Mucosa of gallbladder (tissue), 1 donor: Measurements from ENCODE around the gene FBXL5. TPM values are rescaled to one million over a fixed set of nuclear protein-coding genes. Genes with fewer than 3 reads are reported as not detected.
"Not testable (repeated sequence)": the region's sequence is repeated elsewhere in the genome, so short reads cannot be mapped to it uniquely, and the experiment has no call there.

Experiments used
- DNase-seq: peaks from one replicate; pipeline ENCODE4 v3.0.0-alpha.2; 2020; ENCODE audit warnings: low spot score
- total RNA-seq: library from RNA; stranded (reverse); gene quantifications from one replicate; pipeline ENCODE4 v1.2.1, GENCODE V29; 2021
- donor health status: DM: no; HTN: no; CAD: no.

Gene FBXL5
- total RNA-seq, 1 donor from 2014 or later: 93.5 TPM

DNA sequence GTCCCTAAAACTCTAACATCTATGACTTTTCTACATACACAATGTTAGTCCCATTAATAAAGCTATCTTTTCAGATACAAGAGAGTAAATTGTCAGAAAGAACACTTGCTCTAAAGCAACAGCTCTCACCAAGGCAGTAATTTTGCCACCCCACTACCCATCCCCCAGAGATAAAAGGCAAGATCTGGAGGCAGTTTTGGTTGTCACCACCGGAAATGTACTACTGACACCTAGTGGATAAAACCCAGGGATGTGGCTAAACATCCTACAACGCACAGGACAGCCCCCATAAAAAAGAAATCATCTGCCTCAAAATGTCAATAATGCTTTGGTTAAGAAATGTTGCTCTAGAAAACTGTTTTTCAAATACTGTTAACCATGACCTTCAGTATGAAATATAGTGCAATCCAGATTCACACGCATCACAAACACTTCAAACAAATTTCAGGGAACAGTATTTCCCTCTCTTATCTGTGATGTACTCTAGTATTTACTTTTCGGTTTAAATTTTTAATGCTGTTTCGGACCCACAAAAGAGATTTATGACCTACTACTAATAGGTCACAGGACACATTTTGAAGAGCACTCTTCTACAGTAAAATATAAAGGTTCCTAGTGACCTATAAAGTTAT lies 5.1 kb downstream of the FBXL5 start:
- peak; percentile 34 for DNase-seq

DNA sequence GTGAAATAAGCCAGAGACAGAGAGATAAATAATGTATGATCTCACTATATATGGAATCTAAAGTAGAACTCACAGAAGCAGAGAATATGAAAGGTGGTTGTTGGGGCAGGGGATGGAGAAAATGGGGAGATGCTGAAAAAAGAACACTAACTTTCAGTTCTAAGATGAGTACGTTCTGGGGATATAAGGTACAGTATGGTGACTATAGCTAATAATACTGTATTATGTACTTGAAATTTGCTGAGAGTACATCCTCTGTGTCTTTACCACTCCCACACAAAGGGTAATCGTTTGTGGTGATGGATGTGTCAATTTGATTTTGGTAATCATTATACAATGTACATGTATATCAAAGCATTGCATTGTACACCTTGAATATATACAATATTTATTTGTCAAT lies 6.6 kb downstream of the FBXL5 start:
- DNase-seq: no peak

DNA sequence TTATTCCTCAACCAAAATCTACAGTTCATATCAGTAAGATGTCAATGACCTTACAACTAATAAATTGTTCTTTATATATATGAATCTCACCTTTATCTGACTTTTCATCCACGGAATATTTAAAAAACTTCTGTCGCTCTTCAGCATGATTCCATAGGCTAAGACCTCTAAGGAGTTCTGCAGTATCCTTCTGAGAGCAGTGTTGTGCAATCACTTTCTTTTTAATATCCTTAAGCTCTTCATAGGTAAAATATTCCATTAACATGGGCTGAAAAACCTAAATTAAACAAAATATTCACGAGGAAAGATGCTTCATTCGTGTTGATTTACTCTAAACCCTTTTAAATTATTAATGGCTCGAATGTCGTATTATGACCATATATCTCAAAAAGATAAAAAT lies 16.7 kb downstream of the FBXL5 start:
- no peak for DNase-seq

DNA sequence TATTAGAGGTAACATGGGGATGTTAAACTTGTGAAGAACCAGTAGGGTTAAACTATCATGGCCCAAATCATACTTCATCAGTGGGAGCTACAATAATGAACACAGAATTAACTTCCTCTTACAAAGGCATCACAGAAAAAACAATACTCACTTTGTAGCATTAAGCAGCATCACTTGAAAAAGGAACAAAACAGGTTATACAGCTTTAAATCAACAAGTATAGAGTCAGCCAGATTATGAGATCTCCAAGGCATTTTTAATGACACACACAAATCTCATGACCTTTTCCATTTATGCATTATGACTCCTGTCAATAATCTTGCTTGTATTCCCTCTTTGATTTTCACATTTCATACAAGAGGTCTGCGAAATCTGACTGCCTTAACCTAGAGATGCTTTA lies 18.3 kb downstream of the FBXL5 start:
- DNase-seq: no peak

DNA sequence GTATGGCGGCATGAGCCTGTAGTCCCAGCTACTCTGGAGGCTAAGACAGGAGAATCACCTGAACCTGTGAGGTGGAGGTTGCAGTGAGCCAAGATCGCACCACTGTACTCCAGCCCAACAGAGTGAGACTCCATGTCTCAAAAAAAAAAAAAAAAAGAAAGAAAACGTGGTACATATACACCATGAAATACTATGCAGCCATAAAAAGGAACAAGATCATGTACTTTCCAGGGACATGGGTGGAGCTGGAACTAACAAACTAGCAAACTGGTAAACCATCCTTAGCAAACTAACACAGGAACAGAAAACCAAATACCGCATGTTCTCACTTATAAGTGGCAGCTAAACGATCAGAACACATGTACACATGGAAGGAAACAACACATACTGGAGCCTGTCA lies 37.8 kb downstream of the FBXL5 start:
- not testable (repeated sequence) for DNase-seq

DNA sequence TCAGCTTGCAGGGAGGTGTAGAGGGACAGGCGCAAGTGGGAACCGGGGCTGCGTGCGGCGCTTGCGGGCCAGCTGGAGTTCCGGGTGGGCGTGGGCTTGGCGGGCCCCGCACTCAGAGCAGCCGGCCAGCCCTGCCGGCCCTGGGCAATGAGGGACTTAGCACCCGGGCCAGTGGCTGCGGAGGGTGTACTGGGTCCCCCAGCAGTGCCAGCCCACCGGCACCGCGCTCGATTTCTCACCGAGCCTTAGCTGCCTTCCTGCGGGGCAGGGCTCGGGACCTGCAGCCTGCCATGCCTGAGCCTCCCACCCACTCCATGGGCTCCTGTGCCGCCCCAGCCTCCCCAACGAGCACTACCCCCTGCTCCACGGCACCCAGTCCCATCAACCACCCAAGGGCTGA lies 40.3 kb downstream of the FBXL5 start:
- DNase-seq: not testable (repeated sequence)

DNA sequence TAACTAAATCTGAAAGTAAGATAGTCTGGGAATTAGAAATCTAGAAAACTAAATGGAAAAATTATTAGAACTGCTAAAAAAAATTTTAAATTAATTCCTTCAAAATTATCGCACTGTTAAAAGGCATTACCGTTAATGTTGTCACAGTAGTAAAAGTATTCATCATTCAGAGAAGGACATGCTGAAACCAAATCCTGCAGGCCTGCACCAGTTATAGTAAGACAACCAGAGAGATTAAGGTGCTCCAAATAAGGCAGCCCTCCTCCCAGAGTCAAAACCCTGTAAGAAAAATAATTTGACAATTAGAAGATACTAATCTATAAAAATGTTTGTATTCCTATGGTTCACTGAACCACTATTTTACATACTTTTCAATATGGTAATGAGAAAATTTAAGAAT lies 43.0 kb downstream of the FBXL5 start:
- no peak for DNase-seq

DNA sequence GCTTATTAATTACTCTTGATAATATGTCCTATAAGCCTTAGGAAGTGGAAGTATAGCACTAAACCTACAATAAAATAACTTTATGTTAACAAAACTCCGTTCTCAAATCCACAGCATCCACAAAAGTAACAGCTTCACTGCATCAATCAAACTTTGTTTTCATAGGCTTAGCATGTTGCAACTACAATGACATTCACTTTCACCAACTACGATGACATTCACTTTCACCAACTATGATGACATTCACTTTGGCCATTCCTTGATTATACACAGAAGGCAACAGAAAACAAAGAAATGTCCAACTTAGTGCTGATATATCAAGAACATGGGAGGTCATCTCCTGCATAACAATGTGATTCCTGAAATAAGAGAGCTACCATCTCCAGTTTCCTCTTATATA lies 44.3 kb downstream of the FBXL5 start:
- DNase-seq: no peak

DNA sequence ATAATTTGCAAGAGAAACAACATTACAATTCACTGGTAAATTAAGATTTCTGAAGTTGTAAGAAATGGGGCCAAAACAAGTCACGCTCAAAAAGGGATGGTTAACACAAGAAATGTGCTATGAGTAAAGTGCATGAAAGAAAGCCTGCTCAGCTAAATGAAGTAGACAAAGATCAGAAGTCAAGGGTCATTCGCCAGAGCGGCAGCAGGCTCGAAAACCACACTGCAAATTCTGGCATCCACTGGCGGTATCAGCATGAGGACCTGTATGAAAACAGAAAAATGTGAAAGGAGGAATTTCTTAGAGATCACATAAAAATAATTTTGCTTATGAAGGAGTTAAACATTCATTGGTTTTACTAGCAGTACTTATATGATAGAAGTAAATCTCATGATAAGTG lies 49.6 kb downstream of the FBXL5 start:
- DNase-seq: no peak

DNA sequence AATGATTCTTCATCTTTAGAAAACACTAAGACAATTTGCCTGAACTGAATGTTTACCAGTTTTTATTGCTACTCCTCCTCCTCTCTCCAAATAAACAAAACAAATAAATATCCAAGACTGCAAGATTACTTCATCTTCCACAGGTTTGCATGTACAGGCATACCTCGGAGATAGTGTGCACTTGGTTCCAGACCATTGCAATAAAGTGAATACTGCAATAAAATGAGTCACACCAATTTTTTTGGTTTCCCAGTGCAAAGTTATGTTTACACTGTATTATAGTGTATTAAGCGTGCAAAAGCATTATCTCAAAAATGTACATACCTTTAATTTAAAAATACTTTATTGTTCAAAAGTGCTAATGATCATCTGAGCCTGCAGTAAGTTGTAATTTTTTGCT lies 53.3 kb downstream of the FBXL5 start:
- DNase-seq: no peak

DNA sequence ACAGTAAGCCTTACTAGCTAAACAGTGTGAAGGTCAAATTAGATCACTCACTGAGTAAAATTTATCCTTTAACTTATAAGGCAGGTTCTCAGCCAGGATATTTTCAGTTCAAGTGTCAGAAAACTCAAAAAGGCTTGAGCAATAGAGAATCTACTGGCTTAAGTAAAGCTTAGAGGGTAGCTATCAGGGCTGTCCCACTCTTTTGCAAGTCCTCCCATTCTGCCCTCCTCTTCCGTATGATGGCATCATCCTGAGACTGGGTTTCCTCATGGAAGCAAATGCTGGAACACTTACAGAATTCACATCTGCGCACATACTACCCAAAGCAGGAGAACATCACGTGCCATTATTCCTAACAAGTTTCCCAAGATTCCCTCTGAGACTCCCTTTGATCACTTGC lies 55.0 kb downstream of the FBXL5 start:
- DNase-seq: no peak

DNA sequence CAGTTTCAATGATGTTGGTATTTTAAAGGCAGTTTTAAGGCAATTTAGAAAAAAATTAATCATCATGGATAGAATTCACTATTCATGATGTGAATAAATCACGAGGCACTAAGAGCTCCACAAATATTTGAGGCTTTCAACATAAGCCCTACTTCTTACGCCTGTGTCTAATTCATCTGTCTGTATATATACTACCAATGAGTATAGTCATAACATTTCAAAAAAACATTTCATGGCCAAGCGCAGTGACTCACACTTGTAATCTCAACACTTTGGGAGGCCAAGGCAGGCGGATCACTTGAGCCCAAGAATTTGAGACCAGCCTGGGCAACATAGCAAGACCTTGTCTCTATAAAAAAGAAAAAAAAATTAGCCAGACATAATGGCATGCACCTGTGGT lies 56.5 kb downstream of the FBXL5 start:
- no peak for DNase-seq

DNA sequence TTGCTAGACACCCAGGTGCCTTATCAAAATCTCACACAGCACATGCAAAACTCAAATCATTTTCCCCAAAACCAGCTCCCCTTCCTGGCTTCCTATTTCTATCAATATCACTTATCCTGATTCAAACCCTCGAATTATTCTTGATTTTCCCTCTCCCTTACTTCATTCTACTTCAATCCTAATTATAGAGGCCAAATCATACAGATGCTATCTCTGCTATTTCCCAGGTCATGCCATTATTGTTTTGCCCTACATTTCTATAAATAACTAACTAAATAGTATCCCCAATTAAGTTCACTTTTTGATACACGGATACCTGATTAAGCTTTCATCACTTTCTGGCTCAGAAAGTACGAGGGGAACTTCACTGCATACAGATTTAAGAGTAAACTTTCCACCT lies 62.4 kb downstream of the FBXL5 start:
- no peak for DNase-seq

DNA sequence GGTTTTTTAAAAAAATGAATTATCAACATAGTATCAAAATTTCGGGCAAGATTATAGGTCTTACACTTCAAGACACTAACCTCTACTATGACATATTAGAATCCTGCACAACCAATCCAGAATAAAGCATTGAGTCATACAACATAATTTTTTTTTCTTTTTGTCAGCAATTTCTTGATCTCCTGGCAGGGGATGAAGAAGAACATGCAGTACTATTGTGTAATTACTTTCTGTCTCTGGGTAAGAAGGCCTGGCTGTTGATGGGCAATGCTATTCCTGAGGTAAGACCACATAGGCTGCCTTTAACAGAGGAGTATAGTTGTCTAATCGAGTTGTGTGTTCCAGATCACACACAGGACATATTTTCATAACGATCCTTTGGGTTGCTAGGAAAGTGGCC lies 67.5 kb downstream of the FBXL5 start:
- no peak for DNase-seq

DNA sequence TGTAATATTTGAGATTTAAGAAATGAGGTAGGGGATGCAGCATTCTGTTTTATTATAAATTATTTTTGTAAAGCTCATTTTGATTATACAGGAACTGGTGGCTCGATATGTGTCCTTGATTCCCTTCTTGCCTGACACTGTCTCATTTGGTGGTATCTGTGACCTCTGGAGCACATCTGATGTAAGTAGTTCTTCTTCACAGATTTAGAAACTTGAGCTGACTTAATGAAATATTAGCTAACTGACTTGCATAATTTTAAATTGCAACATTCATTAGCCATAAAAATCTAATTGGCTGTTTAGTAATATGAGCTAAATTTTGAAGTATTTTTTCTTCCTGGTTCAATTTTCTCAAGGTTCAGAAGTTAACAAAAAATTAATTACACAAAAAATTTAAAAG lies 69.1 kb downstream of the FBXL5 start:
- DNase-seq: no peak

DNA sequence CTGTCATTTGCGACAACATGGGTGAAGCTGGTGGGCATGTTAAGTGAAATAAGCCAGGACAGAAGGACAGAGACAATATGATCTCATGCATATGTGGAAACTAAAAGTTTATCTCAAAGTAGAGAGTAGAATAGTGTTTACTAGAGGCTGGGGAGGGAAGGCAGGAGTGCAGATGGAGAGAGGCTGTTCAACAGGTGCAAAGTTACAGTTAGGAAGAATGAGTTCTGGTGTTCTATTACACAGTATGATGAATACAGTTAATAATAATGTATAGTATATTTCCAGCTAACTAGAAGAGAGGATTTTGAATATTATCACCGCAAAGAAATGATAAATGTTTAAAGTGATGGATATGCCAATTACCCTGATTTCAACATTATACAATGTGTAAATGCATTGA lies 69.8 kb downstream of the FBXL5 start:
- no peak for DNase-seq

DNA sequence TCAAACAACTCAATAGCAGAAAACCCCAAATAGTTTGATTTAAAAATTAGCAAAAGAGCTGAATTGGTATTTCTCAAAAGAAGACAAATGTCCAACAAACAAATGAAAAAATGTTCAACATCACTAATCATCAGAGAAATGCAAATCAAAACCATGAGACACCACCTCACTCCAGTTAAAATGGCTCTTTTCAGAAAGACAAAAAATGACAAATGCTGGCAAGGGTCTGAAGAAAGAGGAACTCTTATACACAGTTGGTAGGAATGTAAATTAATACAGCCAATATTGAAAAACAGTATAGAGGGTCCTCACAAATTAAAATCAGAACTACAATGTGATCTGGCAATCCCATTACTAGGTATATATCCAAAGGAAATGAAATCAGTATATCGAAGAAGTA lies 70.4 kb downstream of the FBXL5 start:
- DNase-seq: no peak

DNA sequence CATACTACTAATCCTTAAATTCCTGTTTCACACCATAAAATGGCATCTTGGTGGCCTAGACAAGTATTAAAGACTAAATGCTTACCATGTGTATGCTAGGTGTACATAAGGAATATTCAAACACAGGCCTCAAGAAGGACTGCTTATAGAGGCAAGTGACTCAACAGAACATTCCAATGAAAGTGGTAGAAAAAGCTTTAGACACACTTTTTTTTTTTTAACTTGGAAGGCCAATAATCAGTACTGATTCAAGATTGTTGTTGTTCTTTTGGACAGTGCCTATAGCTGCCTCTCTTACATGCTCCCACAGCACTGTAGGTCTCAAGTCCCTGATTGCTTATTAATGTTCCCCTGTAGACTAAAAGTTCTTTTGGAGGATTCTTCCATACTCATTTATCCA lies 77.6 kb downstream of the FBXL5 start:
- no peak for DNase-seq

DNA sequence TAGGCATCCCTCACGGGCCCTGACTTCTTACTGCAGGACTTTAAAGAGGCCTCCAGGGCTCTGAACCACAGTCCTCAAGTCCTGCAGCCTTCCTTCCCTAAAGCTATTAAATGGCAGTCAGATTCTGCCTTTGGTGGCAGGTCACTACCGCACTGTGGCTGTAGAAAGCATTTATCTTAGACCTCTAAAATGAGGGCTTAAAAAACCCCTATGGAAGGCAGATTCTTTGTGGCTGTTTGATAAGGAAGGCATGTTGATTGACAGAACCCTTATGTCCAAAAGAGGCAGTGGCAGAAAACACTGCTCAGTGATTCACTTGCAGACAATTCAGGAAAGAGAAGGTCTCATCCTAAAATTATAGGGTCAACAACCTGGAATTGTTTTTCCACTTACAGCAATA lies 79.2 kb downstream of the FBXL5 start:
- DNase-seq: no peak

DNA sequence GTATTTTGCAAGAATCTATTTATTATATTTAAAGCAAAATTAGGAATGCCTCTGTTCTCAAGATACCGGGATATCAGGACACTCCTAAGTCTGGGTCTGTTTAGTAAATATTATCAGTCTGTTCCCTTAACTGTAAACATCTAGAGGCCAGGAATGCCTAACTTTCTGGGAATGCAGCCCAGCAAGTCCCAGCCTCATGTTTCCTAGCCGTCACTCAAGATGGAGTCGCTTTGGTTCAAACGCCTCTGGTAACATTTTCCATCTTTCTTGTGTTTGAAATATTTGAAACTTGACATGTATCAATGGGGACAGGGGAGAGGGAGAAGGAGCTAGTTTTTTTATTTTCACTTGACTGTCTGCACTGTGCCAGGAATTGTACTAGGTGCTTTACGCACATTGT lies 85.4 kb downstream of the FBXL5 start:
- DNase-seq: no peak

DNA sequence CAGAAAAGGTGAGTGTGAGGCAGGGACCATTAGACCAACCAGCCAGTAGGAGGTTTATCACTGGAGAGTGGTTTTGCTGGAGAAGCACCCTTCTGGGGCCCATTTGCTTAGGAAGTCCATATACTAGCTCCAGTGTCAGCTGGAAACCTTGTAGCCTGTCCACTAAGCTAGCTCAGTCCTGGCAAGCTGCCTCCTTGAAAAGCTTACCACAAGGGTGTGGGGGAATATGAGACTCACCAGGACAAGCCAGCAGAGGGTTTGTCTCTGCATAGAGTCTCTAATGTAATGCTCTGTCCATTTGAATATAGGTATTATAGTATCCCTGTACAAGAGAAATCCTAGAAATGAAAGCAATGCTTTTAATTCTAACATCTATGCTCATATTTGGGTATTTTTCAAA lies 86.3 kb downstream of the FBXL5 start:
- DNase-seq: no peak

DNA sequence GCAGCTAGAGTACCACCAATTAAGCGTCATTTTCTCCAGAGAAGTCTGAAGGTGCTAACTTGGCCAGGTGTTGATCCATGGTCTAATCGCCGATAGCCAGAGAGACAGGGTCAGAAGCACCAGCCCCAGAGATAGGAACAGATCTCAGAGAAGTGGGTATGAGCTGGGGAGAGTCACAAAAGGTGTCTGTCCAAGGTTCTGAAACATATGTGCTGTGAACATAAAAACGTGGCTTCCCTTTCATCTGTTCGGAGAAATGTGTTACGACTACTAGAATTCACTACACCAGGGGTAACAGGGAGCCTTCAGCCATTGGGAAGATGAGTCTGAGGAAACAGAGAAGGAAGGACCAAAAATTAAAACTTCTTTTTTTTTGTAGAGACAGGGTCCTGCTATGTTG lies 91.3 kb downstream of the FBXL5 start:
- no peak for DNase-seq

DNA sequence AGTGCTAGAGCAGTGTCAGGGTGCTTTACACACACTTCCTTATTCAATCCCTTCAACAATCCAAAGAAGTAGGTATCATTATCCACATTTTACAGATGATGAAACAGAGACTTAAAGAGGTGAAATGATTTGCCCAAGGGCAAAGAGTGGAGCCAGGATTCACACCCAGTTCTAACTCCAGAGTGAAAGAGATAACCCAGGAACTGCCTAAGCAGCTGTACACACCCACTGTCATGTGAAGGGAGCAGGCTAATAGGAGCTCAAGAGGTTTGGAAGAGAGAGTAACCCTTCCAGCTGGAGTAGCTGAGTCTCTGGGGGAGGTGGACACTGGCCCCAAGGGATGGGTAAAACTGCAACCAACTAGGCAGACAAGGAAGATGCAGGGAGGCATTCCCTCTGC lies 92.5 kb downstream of the FBXL5 start:
- no peak for DNase-seq

DNA sequence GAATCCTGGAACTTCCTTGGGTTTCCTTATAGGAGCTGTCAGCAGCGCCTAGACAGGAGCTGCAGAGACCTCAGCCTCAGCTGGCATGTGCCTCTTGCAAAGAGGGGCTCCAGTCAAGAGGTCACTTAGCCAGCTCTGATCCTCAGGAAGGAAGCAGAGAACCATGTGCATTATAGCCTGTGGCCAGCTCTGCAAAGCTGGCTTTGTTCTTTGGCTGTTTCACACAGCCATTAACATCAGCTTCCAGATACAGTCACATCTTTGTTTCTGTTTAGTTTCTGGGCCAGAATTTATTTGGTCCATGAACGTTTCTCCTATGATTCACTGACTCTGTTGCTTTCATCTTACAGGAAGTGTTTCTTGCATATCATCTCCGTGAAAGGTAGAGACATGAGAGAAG lies 93.0 kb downstream of the FBXL5 start:
- no peak for DNase-seq

DNA sequence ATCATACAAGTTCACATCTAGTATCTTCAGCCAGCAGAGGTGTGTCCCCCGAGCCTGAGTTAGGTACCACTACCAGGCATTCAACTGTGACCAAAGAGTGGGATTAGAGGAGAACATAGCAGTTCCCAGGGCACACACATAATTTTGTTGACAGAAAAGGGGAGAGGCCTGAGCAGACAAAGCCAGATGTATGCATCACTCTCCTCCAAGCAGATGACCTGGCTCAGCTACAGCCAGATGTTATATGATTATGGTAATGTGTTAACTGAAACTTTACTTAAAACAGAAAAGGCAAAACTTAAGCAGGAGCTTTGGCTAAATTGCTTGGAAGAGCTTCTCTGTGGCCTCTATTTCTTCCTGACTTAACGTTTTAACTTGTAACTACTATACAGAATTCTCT lies 96.6 kb downstream of the FBXL5 start:
- no peak for DNase-seq
